DMS153 (cell line): ENCODE data around the gene SASH1.
"Not testable (repeated sequence)": the region's sequence is repeated elsewhere in the genome, so short reads cannot be mapped to it uniquely, and the experiment has no call there.

ENCODE experiments used
- DNase-seq: peaks from one replicate; lab custom pipeline; 2025; lab: John Stamatoyannopoulos, UW

SASH1 gene

DNA sequence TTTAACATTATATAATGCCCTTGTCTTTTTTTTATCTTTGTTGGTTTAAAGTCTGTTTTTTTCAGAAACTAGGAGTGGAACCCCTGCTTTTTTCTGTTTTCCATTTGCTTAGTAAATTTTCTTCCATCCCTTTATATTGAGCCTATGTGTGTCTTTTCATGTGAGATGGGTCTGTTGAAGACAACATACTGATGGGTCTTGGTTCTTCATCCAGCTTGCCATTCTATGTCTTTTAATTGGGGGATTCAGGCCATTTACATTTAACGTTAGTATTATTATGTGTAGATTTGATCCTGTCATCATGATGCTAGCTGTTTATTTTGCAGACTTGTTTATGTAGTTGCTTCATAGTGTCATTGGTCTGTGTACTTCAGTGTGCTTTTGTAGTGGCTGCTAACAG lies 243.0 kb downstream of the SASH1 start:
- DNase-seq: not testable (repeated sequence)

DNA sequence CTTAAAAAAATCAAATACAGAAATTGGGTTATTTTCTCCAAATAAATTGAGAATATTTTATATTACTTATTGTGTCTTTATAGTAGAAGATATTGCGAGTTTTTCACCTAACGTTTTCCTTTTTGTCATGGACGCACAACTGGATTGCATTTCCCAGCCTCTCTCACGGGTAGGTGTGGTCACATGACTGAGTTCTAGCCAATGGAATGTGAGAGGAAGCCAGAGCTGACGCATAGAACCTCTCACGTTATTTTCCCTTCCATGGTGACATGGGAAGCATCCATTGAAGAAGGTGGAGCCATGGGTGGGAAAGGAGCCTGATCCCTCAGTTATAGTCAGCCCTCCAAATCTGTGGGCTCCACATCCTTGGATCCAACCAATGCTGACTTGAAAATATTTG lies 248.2 kb downstream of the SASH1 start:
- DNase-seq: no peak

DNA sequence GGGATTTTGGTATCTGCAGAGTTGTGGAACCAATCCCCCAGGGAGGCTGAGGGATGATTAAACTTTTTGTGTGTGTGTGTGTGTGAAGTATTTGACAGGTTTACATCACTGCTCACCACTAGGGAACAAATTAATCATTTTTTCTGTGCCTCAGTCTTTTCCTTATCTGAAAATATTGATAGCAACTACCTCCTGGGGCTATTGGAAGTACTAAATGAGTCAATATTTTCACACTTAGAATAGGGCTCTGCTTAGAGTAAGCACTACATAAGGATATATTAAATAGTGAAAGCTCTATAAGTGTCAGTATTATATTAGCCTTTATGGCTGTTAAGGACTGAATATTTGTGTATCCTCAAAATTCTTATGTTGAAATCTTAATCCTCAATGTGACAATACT lies 249.0 kb downstream of the SASH1 start:
- no peak for DNase-seq

DNA sequence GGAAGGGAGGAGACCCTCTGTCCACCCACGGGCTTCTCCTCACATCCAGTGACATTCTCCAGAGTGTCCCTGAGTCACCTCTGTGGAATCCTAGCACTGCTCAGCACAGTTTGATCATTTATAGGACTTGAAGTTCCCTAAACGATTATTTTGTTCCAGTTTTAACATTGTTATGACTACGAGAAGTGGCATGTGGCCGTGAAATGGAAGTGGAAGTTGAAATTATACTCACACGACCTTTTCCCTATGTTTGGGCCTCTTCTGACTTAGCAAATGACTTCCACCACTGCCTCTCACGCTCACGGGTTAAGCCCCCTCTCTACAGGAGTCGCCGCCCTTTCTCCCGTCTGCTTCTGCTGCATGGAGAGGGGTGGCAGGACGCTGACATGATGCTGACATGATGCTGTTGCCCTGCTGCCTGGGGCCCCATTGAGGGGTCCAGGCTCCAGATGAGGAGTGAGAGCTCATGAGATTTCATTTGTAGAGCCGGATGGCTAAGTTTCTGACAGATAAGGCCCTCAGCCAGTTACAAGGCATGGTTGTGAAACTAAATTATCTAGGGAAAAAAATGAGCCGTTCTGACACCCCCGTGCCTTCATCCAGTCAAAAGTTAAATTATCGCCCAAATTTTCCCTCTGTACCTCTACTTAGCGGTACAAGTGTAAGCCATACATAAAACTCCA lies 250.6 kb downstream of the SASH1 start:
- DNase-seq: no peak

GRCh38 chr6:148593813-148594170 lies 251.2 kb downstream of the SASH1 start:
- no peak for DNase-seq

DNA sequence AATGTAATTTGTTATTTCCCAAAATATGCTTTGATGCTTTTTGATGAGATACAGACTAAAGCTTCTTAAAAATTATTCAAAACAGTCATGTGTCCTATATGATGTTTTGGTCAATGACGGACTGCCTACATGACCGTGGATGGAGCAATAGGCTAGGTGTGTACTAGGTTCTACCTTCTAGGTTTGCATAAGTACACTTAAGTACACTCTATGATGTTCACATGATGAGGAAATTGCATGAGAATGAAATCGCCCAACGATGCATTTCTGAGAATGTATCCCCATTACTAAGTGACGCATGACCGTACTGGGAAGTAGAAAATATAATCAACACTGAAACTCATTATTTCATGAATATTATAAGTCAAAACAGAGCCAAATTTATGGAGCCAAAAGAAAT lies 252.9 kb downstream of the SASH1 start:
- DNase-seq: no peak

- DNase-seq: no peak
Observed at GRCh38 chr6:148596891-148597455, 254.3 kb downstream of the SASH1 start.

- no peak for DNase-seq
Observed at GRCh38 chr6:148598724-148599123, 256.1 kb downstream of the SASH1 start.

DNA sequence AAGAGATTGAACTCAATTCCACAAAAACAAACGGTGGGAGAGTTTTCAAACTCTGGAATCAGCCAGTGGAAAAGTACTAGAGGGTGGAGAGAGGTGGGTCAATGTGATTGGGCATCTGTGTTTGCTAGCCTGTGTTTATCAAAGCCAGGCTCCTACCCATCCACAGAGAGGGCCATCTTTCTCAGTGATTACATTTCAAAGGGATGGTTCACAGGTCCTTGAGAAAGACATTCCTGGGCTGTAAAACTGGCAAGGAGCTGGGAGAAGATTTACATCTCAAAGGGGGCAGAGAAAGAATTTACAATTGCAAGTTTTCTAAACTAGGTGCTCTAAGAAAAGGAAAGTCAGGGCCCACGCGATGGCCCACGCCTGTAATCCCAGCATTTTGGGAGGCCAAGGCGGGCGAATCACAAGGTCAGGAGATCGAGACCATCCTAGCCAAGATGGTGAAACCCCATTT lies 257.4 kb downstream of the SASH1 start:
- no peak for DNase-seq
